Activated CD4-positive, alpha-beta T cell treated with anti-CD3 and anti-CD28 coated beads, Interleukin-2, amount 50 U/mL, for 48 hours (primary cell): ENCODE results near the gene TUBGCP3.

Experiments used
- DNase-seq, 2 experiments: peaks; one replicate each; pipeline ENCODE4 v3.0.0-alpha.2; 2020

TUBGCP3 gene

GRCh38 chr13:112474869-112475268 is 113.1 kb downstream of the TUBGCP3 start:
- no peak for DNase-seq

GRCh38 chr13:112473818-112474217 is 114.1 kb downstream of the TUBGCP3 start:
- no peak for DNase-seq

GRCh38 chr13:112469071-112469745 is 118.7 kb downstream of the TUBGCP3 start:
- DNase-seq: no peak

- no peak for DNase-seq
Measured at GRCh38 chr13:112468069-112468468, 119.9 kb downstream of the TUBGCP3 start.

- DNase-seq: no peak
Measured at GRCh38 chr13:112467236-112467635, 120.7 kb downstream of the TUBGCP3 start.

- DNase-seq: no peak
Measured at GRCh38 chr13:112466132-112467058, 121.6 kb downstream of the TUBGCP3 start.

- DNase-seq: no peak
Measured at GRCh38 chr13:112465251-112466131, 122.5 kb downstream of the TUBGCP3 start.

GRCh38 chr13:112464720-112465119 is 123.2 kb downstream of the TUBGCP3 start:
- no peak for DNase-seq

- DNase-seq: no peak
Measured at GRCh38 chr13:112462408-112462807, 125.5 kb downstream of the TUBGCP3 start.

GRCh38 chr13:112457485-112457884 is 130.5 kb downstream of the TUBGCP3 start:
- no peak for DNase-seq

- no peak for DNase-seq
Measured at GRCh38 chr13:112457081-112457480, 130.9 kb downstream of the TUBGCP3 start.

- DNase-seq: no peak
Measured at GRCh38 chr13:112456138-112457056, 131.6 kb downstream of the TUBGCP3 start.

GRCh38 chr13:112455476-112456059 is 132.4 kb downstream of the TUBGCP3 start:
- no peak for DNase-seq

GRCh38 chr13:112454648-112455334 is 133.2 kb downstream of the TUBGCP3 start:
- DNase-seq: no peak

GRCh38 chr13:112453874-112454647 is 133.9 kb downstream of the TUBGCP3 start:
- no peak for DNase-seq

GRCh38 chr13:112453207-112453829 is 134.6 kb downstream of the TUBGCP3 start:
- DNase-seq: no peak

GRCh38 chr13:112452380-112453206 is 135.4 kb downstream of the TUBGCP3 start:
- no peak for DNase-seq

- no peak for DNase-seq
Measured at GRCh38 chr13:112451512-112452379, 136.2 kb downstream of the TUBGCP3 start.
